Activated CD4-positive, alpha-beta T cell treated with anti-CD3 and anti-CD28 coated beads, Interleukin-2, amount 10 ng/mL, durations not matched to agents 7 days and 5 days (primary cell): ENCODE data around the gene KCMF1. TPM values are rescaled to one million over a fixed set of nuclear protein-coding genes. Genes with fewer than 3 reads are reported as not detected.

Experiments
- CTCF ChIA-PET: fragments of 350-600 bp; sonication (Branson Sonifier 250); formaldehyde crosslinking; loops from one replicate; lab custom pipeline; 2021; ENCODE audit warnings: antibody characterized with exemption; lab: Charles Lee
- POLR2A ChIA-PET: fragments of 350-600 bp; sonication (Branson Sonifier 250); formaldehyde crosslinking; loops from one replicate; lab custom pipeline; 2021; ENCODE audit warnings: antibody characterized with exemption; lab: Charles Lee
- DNase-seq: peaks from one replicate; pipeline ENCODE4 v3.0.0-alpha.2; 2020
- H3K27ac Mint-ChIP-seq: one replicate; pipeline ENCODE4 v1.8.0; 2021; ENCODE audit warnings: mild to moderate bottlenecking, moderate library complexity, mixed read lengths
- H3K27me3 Mint-ChIP-seq: one replicate; pipeline ENCODE4 v1.8.0; 2021; ENCODE audit warnings: mixed read lengths
- H3K36me3 Mint-ChIP-seq: one replicate; pipeline ENCODE4 v1.8.0; 2021; ENCODE audit warnings: low read depth, mixed read lengths
- H3K4me1 Mint-ChIP-seq: one replicate; pipeline ENCODE4 v1.8.0; 2021; ENCODE audit warnings: mixed read lengths
- H3K4me3 Mint-ChIP-seq: one replicate; pipeline ENCODE4 v1.8.0; 2021; ENCODE audit warnings: mild to moderate bottlenecking, moderate library complexity, mixed read lengths
- H3K9me3 Mint-ChIP-seq: one replicate; pipeline ENCODE4 v1.8.0; 2021; ENCODE audit warnings: mixed read lengths
- total RNA-seq, 2 experiments: library from RNA; stranded (reverse); gene quantifications; one replicate each; pipeline ENCODE4 v1.2.3, GENCODE V29; 2021

Gene KCMF1
- total RNA-seq, 2 experiments from 2014 or later, result 74.7 to 75.7 TPM

DNA sequence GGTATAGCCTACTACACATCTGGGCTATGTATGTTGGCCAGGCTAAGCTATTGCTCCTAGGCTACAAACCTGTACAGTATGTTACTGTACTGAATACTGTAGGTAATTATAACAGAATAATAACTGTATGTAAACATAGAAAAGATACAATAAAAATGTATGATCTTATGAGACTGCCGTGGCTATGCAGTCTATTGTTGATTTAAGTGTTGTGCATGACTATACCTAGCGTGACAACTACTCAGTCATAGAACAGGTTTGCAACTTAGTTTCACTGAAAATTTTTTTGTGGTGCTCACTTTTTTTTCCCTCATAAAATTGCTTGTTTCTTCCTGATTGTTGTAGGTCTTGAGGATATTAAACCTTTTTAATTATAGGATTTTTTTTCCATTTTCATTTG is 25.9 kb downstream of the KCMF1 start:
- H3K4me3 Mint-ChIP-seq, result no peak overlapping the region
- POLR2A ChIA-PET, result no interaction called here

DNA sequence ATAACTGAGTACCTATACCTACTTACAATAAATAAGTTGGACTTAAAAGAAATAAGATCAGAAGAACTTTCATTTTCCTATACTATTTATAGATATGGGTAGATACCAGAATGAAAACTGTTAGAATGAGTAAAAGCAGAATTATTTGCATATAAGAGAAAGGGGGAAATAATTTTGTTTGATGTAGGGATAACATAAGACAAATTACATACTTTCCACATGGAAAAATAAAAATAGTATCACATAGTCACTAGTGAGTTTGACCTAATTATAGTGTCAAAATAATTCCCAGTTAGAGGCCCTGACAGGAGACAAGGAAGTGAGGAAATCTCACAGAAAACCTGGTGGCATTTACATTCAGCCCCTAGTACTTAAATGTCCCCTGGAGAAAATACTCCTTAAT is 28.6 kb downstream of the KCMF1 start:
- Mint-ChIP-seq H3K9me3 (peaks cover 2% of the 10 kb centered on the region), H3K4me3 (no peak overlapping the region), H3K27ac (peak overlapping the region; percentile 36), H3K27me3 (no peaks in the 10 kb centered on the region), H3K4me1 (peaks cover 59% of the 10 kb centered on the region), H3K36me3 (peaks cover 21% of the 10 kb centered on the region)
- POLR2A ChIA-PET, result no interaction called here
- DNase-seq, result no peak
- CTCF ChIA-PET, result interaction anchor here (0.6 kb wide), 1 partner anchor 22 kb away, joined by 3 read pairs; no protein-coding TSS in a partner anchor

More for the DNA sequence above, 25.9 kb downstream of the KCMF1 start:
- Mint-ChIP-seq H3K9me3 (no peaks in the 10 kb centered on the region), H3K27me3 (no peaks in the 10 kb centered on the region), H3K27ac (peak overlapping the region; percentile 44), H3K36me3 (peaks cover 12% of the 10 kb centered on the region), H3K4me1 (peaks cover 44% of the 10 kb centered on the region)
- DNase-seq, result no peak
- CTCF ChIA-PET, result interaction anchor here (1.4 kb wide), 1 partner anchor 19 kb away, joined by 4 read pairs; no protein-coding TSS in a partner anchor

DNA sequence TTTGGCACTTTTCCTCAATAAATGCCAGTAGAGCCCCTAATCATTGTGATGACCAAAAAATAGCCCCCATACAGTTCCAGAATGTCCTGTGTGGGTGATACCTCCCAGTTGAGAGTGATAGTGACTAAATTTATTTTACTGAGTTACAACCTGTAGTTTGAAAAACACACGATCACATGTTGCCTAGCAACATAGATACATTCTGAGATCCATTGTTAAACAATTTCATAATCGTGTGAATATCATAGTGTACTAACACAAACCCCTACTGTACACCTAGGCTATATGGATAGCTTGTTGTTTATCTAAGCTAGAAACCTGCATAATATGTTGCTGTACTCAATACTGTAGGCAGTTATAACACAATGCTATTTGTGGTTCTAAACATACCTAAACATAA is 30.6 kb downstream of the KCMF1 start:
- Mint-ChIP-seq H3K4me1 (peaks cover 52% of the 10 kb centered on the region), H3K27ac (peak overlapping the region; percentile 33), H3K4me3 (no peak overlapping the region), H3K36me3 (peaks cover 28% of the 10 kb centered on the region), H3K9me3 (peaks cover 2% of the 10 kb centered on the region), H3K27me3 (no peaks in the 10 kb centered on the region)
- CTCF ChIA-PET, result interaction anchor here (0.8 to 4.0 kb wide), 3 partner anchors 10 to 76 kb away, joined by 3 to 18 read pairs (median 7); no protein-coding TSS in a partner anchor
- no peak for DNase-seq
- POLR2A ChIA-PET, result interaction anchor here (0.5 kb wide), 1 partner anchor 93 kb away, joined by 3 read pairs; no protein-coding TSS in a partner anchor

DNA sequence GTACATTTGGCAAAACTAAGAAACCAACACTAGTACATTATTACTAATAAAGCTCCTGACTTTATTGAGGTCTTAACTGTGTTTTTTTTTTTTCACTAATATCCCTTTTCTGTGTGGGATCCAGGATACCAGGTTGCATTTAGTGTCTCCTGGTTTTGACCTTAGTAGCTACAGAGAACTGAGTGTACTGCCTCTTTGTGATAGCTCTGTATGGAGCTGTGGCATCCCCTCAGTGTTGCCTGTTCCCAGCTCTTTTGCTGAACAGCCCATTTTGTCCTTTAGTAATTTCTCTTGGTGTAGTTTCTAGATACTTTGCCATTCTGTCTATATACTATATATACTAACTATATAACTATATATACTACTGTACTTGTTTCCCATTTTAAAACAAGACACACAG is 31.6 kb downstream of the KCMF1 start:
- no peak overlapping the region for H3K4me3 Mint-ChIP-seq
- peaks cover 6% of the 10 kb centered on the region for H3K9me3 Mint-ChIP-seq
- peaks cover 49% of the 10 kb centered on the region for H3K4me1 Mint-ChIP-seq
- peaks cover 35% of the 10 kb centered on the region for H3K36me3 Mint-ChIP-seq
- no peaks in the 10 kb centered on the region for H3K27me3 Mint-ChIP-seq
- CTCF ChIA-PET, result interaction anchor here (0.6 to 4.0 kb wide), 6 partner anchors 9 to 77 kb away, joined by 3 to 18 read pairs (median 4); no protein-coding TSS in a partner anchor
- no peak for DNase-seq
- H3K27ac Mint-ChIP-seq, result no peak overlapping the region
- POLR2A ChIA-PET, result no interaction called here

DNA sequence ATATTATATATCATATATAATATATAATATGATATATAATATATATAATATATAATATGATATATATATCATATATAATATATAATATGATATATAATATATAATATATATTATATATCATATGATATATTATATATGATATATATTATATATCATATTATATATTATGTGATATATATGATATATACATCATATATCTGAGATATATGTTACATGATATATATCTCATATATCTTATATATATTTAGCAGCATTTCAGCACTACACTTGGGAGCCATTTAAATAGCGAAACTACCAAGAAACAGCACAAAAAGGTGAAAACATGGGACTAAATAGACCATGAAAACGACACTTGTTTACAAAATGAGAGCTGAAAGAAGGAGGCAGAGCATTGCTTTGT is 37.3 kb downstream of the KCMF1 start:
- H3K36me3 Mint-ChIP-seq, result peaks cover 47% of the 10 kb centered on the region
- POLR2A ChIA-PET, result no interaction called here

GRCh38 chr2:85009019-85009618 is 38.2 kb downstream of the KCMF1 start:
- CTCF ChIA-PET, result no interaction called here
- Mint-ChIP-seq H3K36me3 (peaks cover 42% of the 10 kb centered on the region), H3K4me1 (peaks cover 66% of the 10 kb centered on the region), H3K9me3 (peaks cover 6% of the 10 kb centered on the region), H3K27me3 (no peaks in the 10 kb centered on the region), H3K27ac (peak overlapping the region; percentile 72), H3K4me3 (no peak overlapping the region)
- POLR2A ChIA-PET, result no interaction called here
- no peak for DNase-seq

More for the DNA sequence above, 37.3 kb downstream of the KCMF1 start:
- H3K4me3 Mint-ChIP-seq, result no peak overlapping the region
- H3K27me3 Mint-ChIP-seq, result no peaks in the 10 kb centered on the region
- H3K4me1 Mint-ChIP-seq, result peaks cover 63% of the 10 kb centered on the region
- peaks cover 6% of the 10 kb centered on the region for H3K9me3 Mint-ChIP-seq
- no peak for DNase-seq
- CTCF ChIA-PET, result interaction anchor here (0.6 to 1.0 kb wide), 2 partner anchors 83 to 537 kb away, joined by 3 to 5 read pairs; no protein-coding TSS in a partner anchor
- no peak overlapping the region for H3K27ac Mint-ChIP-seq

DNA sequence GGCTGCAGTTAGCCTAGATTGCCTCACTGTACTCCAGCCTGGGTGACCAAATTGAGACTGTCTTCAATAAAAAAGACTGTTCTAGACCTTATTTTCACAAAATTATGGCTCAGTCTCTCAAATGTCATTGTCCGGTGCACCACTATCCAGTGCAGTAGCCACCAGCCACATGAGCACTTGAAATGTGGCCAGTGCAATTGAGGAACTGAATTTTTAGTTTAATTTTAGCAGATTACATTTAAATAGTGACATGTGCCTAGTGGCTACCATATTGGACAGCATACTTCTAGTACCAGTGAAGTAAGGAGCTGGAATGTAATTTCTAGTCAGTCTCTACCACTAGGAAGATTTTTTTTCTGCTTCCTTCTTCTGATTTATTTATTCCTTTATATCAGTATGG is 39.4 kb downstream of the KCMF1 start:
- Mint-ChIP-seq H3K4me1 (peaks cover 74% of the 10 kb centered on the region), H3K36me3 (peaks cover 38% of the 10 kb centered on the region), H3K4me3 (no peak overlapping the region), H3K27me3 (no peaks in the 10 kb centered on the region), H3K9me3 (peaks cover 4% of the 10 kb centered on the region), H3K27ac (no peak overlapping the region)
- DNase-seq, result no peak
- POLR2A ChIA-PET, result no interaction called here
- CTCF ChIA-PET, result interaction anchor here (1.0 kb wide), 1 partner anchor 85 kb away, joined by 3 read pairs; no protein-coding TSS in a partner anchor

DNA sequence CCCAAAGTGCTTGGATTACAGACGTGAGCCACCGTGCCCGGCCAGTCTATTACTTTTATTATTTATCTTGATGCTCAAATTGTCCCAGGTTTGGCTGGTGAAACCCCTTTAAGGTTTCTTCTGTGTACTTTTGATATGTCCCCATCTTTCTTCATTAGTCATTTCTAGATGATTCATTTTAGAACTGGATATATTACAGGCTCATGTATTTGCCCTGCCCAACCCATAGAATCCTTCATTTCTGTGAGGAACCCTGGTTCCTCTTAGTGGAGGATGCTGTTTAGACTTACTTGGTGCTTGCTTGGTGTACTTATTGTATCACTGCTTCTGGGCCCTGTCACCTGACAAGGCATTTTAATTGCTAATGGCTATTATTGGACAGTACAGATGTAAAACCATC is 40.1 kb downstream of the KCMF1 start:
- peaks cover 73% of the 10 kb centered on the region for H3K4me1 Mint-ChIP-seq
- peaks cover 33% of the 10 kb centered on the region for H3K36me3 Mint-ChIP-seq
- no peaks in the 10 kb centered on the region for H3K27me3 Mint-ChIP-seq
- ChIA-PET CTCF (interaction anchor here (0.6 to 1.9 kb wide), 3 partner anchors 9 to 1012 kb away, joined by 3 to 7 read pairs (median 3); no protein-coding TSS in a partner anchor), POLR2A (no interaction called here)
- no peak for DNase-seq
- peaks cover 4% of the 10 kb centered on the region for H3K9me3 Mint-ChIP-seq
- H3K4me3 Mint-ChIP-seq, result no peak overlapping the region
- H3K27ac Mint-ChIP-seq, result peak overlapping the region; percentile 33

DNA sequence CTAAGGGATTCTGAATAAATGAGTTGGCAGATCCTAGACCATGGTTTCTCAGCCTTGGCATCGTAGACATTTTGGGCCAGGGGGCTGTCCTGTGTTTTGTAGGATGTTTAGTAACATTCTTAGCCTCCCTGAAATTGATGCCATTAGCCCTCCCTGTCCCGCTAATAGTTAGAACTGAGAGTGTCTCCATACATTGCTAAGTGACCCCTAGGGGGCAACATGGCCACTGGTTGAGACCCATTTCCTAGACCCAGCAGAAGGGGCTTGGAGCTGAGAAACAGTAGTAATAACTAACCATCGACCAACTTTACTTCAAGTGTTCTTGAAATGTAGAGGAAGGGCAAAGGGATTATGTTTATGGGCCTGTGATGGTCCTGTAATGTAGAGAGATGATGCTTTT is 40.8 kb downstream of the KCMF1 start:
- Mint-ChIP-seq H3K27ac (peak overlapping the region; percentile 64), H3K4me1 (peaks cover 74% of the 10 kb centered on the region), H3K36me3 (peaks cover 31% of the 10 kb centered on the region), H3K9me3 (peaks cover 4% of the 10 kb centered on the region), H3K27me3 (no peaks in the 10 kb centered on the region), H3K4me3 (no peak overlapping the region)
- ChIA-PET CTCF (interaction anchor here (0.6 to 1.9 kb wide), 2 partner anchors 9 to 1011 kb away, joined by 3 to 7 read pairs; no protein-coding TSS in a partner anchor), POLR2A (no interaction called here)
- no peak for DNase-seq

GRCh38 chr2:85012431-85012830 is 41.5 kb downstream of the KCMF1 start:
- Mint-ChIP-seq H3K27ac (peak overlapping the region; percentile 48), H3K27me3 (no peaks in the 10 kb centered on the region), H3K9me3 (no peaks in the 10 kb centered on the region), H3K4me1 (peaks cover 73% of the 10 kb centered on the region), H3K4me3 (peak overlapping the region; percentile 17), H3K36me3 (peaks cover 26% of the 10 kb centered on the region)
- DNase-seq, result no peak
- CTCF ChIA-PET, result interaction anchor here (0.9 to 1.9 kb wide), 2 partner anchors 10 to 86 kb away, joined by 4 to 7 read pairs; no protein-coding TSS in a partner anchor
- POLR2A ChIA-PET, result no interaction called here

GRCh38 chr2:85012855-85013254 is 41.9 kb downstream of the KCMF1 start:
- ChIA-PET CTCF (interaction anchor here (0.9 to 1.9 kb wide), 2 partner anchors 10 to 87 kb away, joined by 4 to 7 read pairs; no protein-coding TSS in a partner anchor), POLR2A (no interaction called here)
- DNase-seq, result no peak
- no peak overlapping the region for H3K4me3 Mint-ChIP-seq
- H3K27ac Mint-ChIP-seq, result no peak overlapping the region
- no peaks in the 10 kb centered on the region for H3K27me3 Mint-ChIP-seq
- peaks cover 22% of the 10 kb centered on the region for H3K36me3 Mint-ChIP-seq
- H3K4me1 Mint-ChIP-seq, result peaks cover 76% of the 10 kb centered on the region
- no peaks in the 10 kb centered on the region for H3K9me3 Mint-ChIP-seq

GRCh38 chr2:85015653-85016360 is 44.8 kb downstream of the KCMF1 start:
- ChIA-PET POLR2A (interaction anchor here (0.6 kb wide), 1 partner anchor 20 kb away, joined by 11 read pairs; no protein-coding TSS in a partner anchor), CTCF (interaction anchor here (0.9 to 2.3 kb wide), 4 partner anchors 12 to 90 kb away, joined by 3 to 10 read pairs (median 4); no protein-coding TSS in a partner anchor)

More at GRCh38 chr2:85015653-85016360, 44.8 kb downstream of the KCMF1 start:
- peaks cover 7% of the 10 kb centered on the region for H3K36me3 Mint-ChIP-seq
- no peaks in the 10 kb centered on the region for H3K27me3 Mint-ChIP-seq
- peaks cover 66% of the 10 kb centered on the region for H3K4me1 Mint-ChIP-seq
- H3K27ac Mint-ChIP-seq, result no peak overlapping the region
- DNase-seq, result no peak
- H3K9me3 Mint-ChIP-seq, result no peaks in the 10 kb centered on the region
- no peak overlapping the region for H3K4me3 Mint-ChIP-seq
